Tibial artery (tissue), 4 donors: Measurements from ENCODE around the gene SYNE1.

Experiments
- DNase-seq, 2 donors: peaks; one replicate each; pipeline ENCODE4 v3.0.0-alpha.2; 2019
- H3K27ac ChIP-seq, 2 donors: fragments of 200-600 bp; sonication (generic) in 1 of 2; 1 replicate in 1 of 2; 2 replicates in 1 of 2; pipeline ENCODE4 v1.5.1; 2018 to 2019; ENCODE audit warnings: mild to moderate bottlenecking in 1 of 2
- H3K27me3 ChIP-seq, 2 donors: fragments of 200-600 bp; sonication (generic) in 1 of 2; one replicate each; pipeline versions ENCODE4 v1.5.1 to v1.6.0; 2016 to 2019
- H3K36me3 ChIP-seq, 3 donors: fragments of 200-600 bp; sonication (generic) in 2 of 3; one replicate each; pipeline ENCODE4 v1.5.1; 2016 to 2019; ENCODE audit warnings: mild to moderate bottlenecking in 2 of 3
- H3K4me1 ChIP-seq, 4 donors: fragments of 200-600 bp; sonication (generic) in 2 of 4; 1 replicate in 3 of 4; 2 replicates in 1 of 4; pipeline ENCODE4 v1.5.1; 2016 to 2019
- H3K4me3 ChIP-seq, 2 donors: fragments of 200-600 bp; sonication (generic) in 1 of 2; 1 replicate in 1 of 2; 2 replicates in 1 of 2; pipeline ENCODE4 v1.5.1; 2018 to 2019; ENCODE audit warnings: mild to moderate bottlenecking in 2 of 2
- H3K9me3 ChIP-seq, 3 donors: fragments of 200-600 bp; sonication (generic) in 1 of 3; one replicate each; pipeline ENCODE4 v1.5.1; 2016 to 2019
- CTCF ChIP-seq, 2 experiments: fragments of 200-600 bp in 1 of 2; fragments of 450-650 bp in 1 of 2; IDR thresholded peaks; one replicate each; pipeline ENCODE4 v1.5.1; 2017 to 2019; ENCODE audit warnings: antibody characterized with exemption in 2 of 2, mild to moderate bottlenecking in 1 of 2, moderate library complexity in 1 of 2
- intact Hi-C: fragments of 100-400 bp; cut with DNase I; formaldehyde crosslinking; loops from one replicate; pipeline ENCODE4 v1.15.0; 2023; ENCODE audit warnings: low total_unique reads

The SYNE1 gene

GRCh38 chr6:152457949-152458624, 179.1 kb downstream of the SYNE1 start:
- Histone ChIP-seq H3K27me3 (no peaks in the 10 kb centered on the region), H3K9me3 (no peaks in the 10 kb centered on the region), H3K36me3 (no peaks in the 10 kb centered on the region), H3K4me3 (no peak overlapping the region), H3K27ac (no peak overlapping the region), H3K4me1 (no peaks in the 10 kb centered on the region)
- intact Hi-C loops, result no loop called here
- no peak for DNase-seq
- TF ChIP-seq CTCF (IDR thresholded peaks at IDR 0.05), result no peak

GRCh38 chr6:152454003-152454402, 183.2 kb downstream of the SYNE1 start:
- DNase-seq, result no peak
- intact Hi-C loops, result no loop called here

GRCh38 chr6:152453421-152453820, 183.7 kb downstream of the SYNE1 start:
- Histone ChIP-seq H3K27ac (no peak overlapping the region), H3K36me3 (no peaks in the 10 kb centered on the region), H3K4me3 (no peak overlapping the region), H3K9me3 (no peaks in the 10 kb centered on the region), H3K27me3 (no peaks in the 10 kb centered on the region), H3K4me1 (no peaks in the 10 kb centered on the region)
- no peak for DNase-seq
- TF ChIP-seq CTCF (IDR thresholded peaks at IDR 0.05), result no peak
- intact Hi-C loops, result no loop called here

More at GRCh38 chr6:152454003-152454402, 183.2 kb downstream of the SYNE1 start:
- no peaks in the 10 kb centered on the region for H3K27me3 ChIP-seq
- TF ChIP-seq CTCF (IDR thresholded peaks at IDR 0.05), result no peak
- H3K4me1 ChIP-seq, result no peaks in the 10 kb centered on the region
- no peaks in the 10 kb centered on the region for H3K36me3 ChIP-seq
- H3K4me3 ChIP-seq, result no peak overlapping the region
- no peaks in the 10 kb centered on the region for H3K9me3 ChIP-seq
- H3K27ac ChIP-seq, result no peak overlapping the region

GRCh38 chr6:152452639-152453038, 184.5 kb downstream of the SYNE1 start:
- TF ChIP-seq CTCF (IDR thresholded peaks at IDR 0.05), result no peak
- Histone ChIP-seq H3K4me1 (no peaks in the 10 kb centered on the region), H3K36me3 (no peaks in the 10 kb centered on the region), H3K4me3 (no peak overlapping the region), H3K27ac (no peak overlapping the region), H3K27me3 (no peaks in the 10 kb centered on the region), H3K9me3 (no peaks in the 10 kb centered on the region)
- intact Hi-C loops, result no loop called here
- no peak for DNase-seq

- Histone ChIP-seq H3K9me3 (no peaks in the 10 kb centered on the region), H3K4me1 (no peaks in the 10 kb centered on the region), H3K27me3 (no peaks in the 10 kb centered on the region), H3K27ac (no peak overlapping the region), H3K36me3 (no peaks in the 10 kb centered on the region), H3K4me3 (no peak overlapping the region)
- TF ChIP-seq CTCF (IDR thresholded peaks at IDR 0.05), result no peak
- no peak for DNase-seq
- intact Hi-C loops, result no loop called here
These were observed 186.6 kb downstream of the SYNE1 start for GRCh38 chr6:152450519-152450918.

- intact Hi-C loops, result no loop called here
- H3K36me3 ChIP-seq, result no peaks in the 10 kb centered on the region
These were observed 195.3 kb downstream of the SYNE1 start for GRCh38 chr6:152441902-152442301.

More at GRCh38 chr6:152441902-152442301, 195.3 kb downstream of the SYNE1 start:
- no peaks in the 10 kb centered on the region for H3K27me3 ChIP-seq
- H3K4me1 ChIP-seq, result no peaks in the 10 kb centered on the region
- H3K9me3 ChIP-seq, result no peaks in the 10 kb centered on the region
- DNase-seq, result no peak
- H3K4me3 ChIP-seq, result no peak overlapping the region
- TF ChIP-seq CTCF (IDR thresholded peaks at IDR 0.05), result no peak
- no peak overlapping the region for H3K27ac ChIP-seq
